HepG2 (cell line): ENCODE measurements around the gene RBSN. TPM values are rescaled to one million over a fixed set of nuclear protein-coding genes. Genes with fewer than 3 reads are reported as not detected.

Source experiments
- ATAC-seq: fragments of 200-7000 bp; cut with Tn5 transposase; 3 replicates; pipeline ENCODE4 v1.9.1; 2020; ENCODE audit warnings: mild to moderate bottlenecking, moderate library complexity
- BruUV-seq: library from RNA; stranded (reverse); fragments of 400-500 nt; replicated peaks from 2 replicates; lab custom pipeline; 2021; lab: Mats Ljungman, UMichigan
- CTCF ChIA-PET: fragments of 300-600 bp; formaldehyde crosslinking; extraction: SDS; loops from one replicate; lab custom pipeline; 2021; ENCODE audit warnings: low total read pairs, inconsistent platforms, low intra/inter-chr PET ratio; lab: Yijun Ruan, JAX
- POLR2A ChIA-PET: fragments of 350-600 bp; sonication (Branson Sonifier 250); formaldehyde crosslinking; loops from one replicate; lab custom pipeline; 2020; ENCODE audit warnings: antibody characterized with exemption, inconsistent platforms; lab: Yijun Ruan, JAX
- DNase-seq: peaks from one replicate; pipeline ENCODE4 v3.0.0-alpha.2; 2015; ENCODE audit warnings: low spot score
- FAIRE-seq: peaks from 3 replicates; lab custom pipeline; 2011; peaks lifted over from hg19 to GRCh38; lab: Jason Lieb, UNC
- H2AFZ ChIP-seq: one replicate; pipeline ENCODE4 v1.6.1; 2011; ENCODE audit warnings: low read length, inconsistent platforms
- H3K27ac ChIP-seq: fragments of 300-600 bp; 3 replicates; pipeline ENCODE4 v1.8.0; 2011; ENCODE audit warnings: mixed run types, mild to moderate bottlenecking, mixed read lengths, low read length, inconsistent platforms; ENCODE audit not compliant: insufficient read depth; ENCODE audit errors: extremely low read length
- H3K27me3 ChIP-seq, 2 experiments: fragments of 200-600 bp in 1 of 2; 2 replicates in 1 of 2; 3 replicates in 1 of 2; pipeline versions ENCODE4 v1.6.0 to v1.8.0; 2011; ENCODE audit warnings: low read length in 2 of 2, mild to moderate bottlenecking in 2 of 2, moderate library complexity in 2 of 2, inconsistent platforms in 1 of 2; ENCODE audit not compliant: insufficient read depth in 2 of 2, control insufficient read depth in 1 of 2
- H3K36me3 ChIP-seq, 2 experiments: fragments of 200-600 bp in 1 of 2; replicated peaks in 1 of 2; 2 replicates in 1 of 2; 3 replicates in 1 of 2; pipeline versions ENCODE4 v1.5.1 to v1.8.0; 2011; ENCODE audit warnings: low read length in 2 of 2, inconsistent platforms in 1 of 2; ENCODE audit not compliant: insufficient read depth in 2 of 2, control insufficient read depth in 1 of 2
- H3K4me1 ChIP-seq: 2 replicates; pipeline ENCODE4 v1.5.1; 2012; ENCODE audit warnings: low read length, inconsistent platforms; ENCODE audit not compliant: insufficient read depth
- H3K4me2 ChIP-seq: 2 replicates; pipeline ENCODE4 v1.6.0; 2011; ENCODE audit warnings: low read depth, low read length, inconsistent platforms
- H3K4me3 ChIP-seq, 3 experiments: fragments of 200-600 bp in 1 of 3; sonication (generic), shearing (Covaris generic) in 1 of 3; replicated peaks in 1 of 3; 2 replicates each; pipeline ENCODE4 v1.5.1; 2011 to 2016; ENCODE audit warnings: low read length in 3 of 3, inconsistent platforms in 2 of 3, low read depth in 2 of 3, mild to moderate bottlenecking in 2 of 3, control low read depth in 1 of 3, mixed read lengths in 1 of 3; ENCODE audit not compliant: insufficient read depth in 1 of 3
- H3K79me2 ChIP-seq: one replicate; pipeline ENCODE4 v1.6.1; 2011; ENCODE audit warnings: low read length, inconsistent platforms; ENCODE audit not compliant: insufficient read depth
- H3K9ac ChIP-seq: 2 replicates; pipeline ENCODE4 v1.6.0; 2011; ENCODE audit warnings: mild to moderate bottlenecking, low read depth, low read length, inconsistent platforms; ENCODE audit not compliant: insufficient read depth
- H3K9me3 ChIP-seq: 2 replicates; pipeline ENCODE4 v1.5.1; 2012; ENCODE audit warnings: mild to moderate bottlenecking, low read length
- H4K20me1 ChIP-seq: 2 replicates; pipeline ENCODE4 v1.6.0; 2011; ENCODE audit warnings: inconsistent platforms, mild to moderate bottlenecking, low read length, moderate library complexity; ENCODE audit not compliant: insufficient read depth
- CENPT ChIP-seq: sonication (generic); formaldehyde crosslinking; IDR thresholded peaks from 2 replicates; pipeline ENCODE4 v1.8.0; 2022; ENCODE audit warnings: low read depth, mild to moderate bottlenecking, moderate library complexity, missing genetic modification reagents
- CTCF ChIP-seq: sonication (generic); formaldehyde crosslinking; IDR thresholded peaks from 2 replicates; pipeline ENCODE4 v1.5.0; 2020; ENCODE audit warnings: mild to moderate bottlenecking, missing genetic modification reagents, moderate library complexity
- MEIS1 ChIP-seq: sonication (generic); formaldehyde crosslinking; IDR thresholded peaks from 2 replicates; pipeline ENCODE4 v1.9.0; 2021; ENCODE audit warnings: mild to moderate bottlenecking, missing genetic modification reagents, moderate library complexity, borderline replicate concordance
- MXD1 ChIP-seq: sonication (generic); formaldehyde crosslinking; IDR thresholded peaks from 2 replicates; pipeline ENCODE4 v1.4.0; 2020; ENCODE audit warnings: mild to moderate bottlenecking, missing genetic modification reagents
- NKX3-1 ChIP-seq: sonication (generic); formaldehyde crosslinking; IDR thresholded peaks from 2 replicates; pipeline ENCODE4 v1.5.0; 2020; ENCODE audit warnings: missing genetic modification reagents
- RCOR2 ChIP-seq: IDR thresholded peaks from 2 replicates; pipeline ENCODE4 v1.6.1; 2016; ENCODE audit warnings: missing biosample characterization, missing genetic modification reagents
- TFDP1 ChIP-seq: IDR thresholded peaks from 2 replicates; pipeline ENCODE4 v1.6.1; 2016; ENCODE audit warnings: missing compliant biosample characterization, missing genetic modification reagents, borderline replicate concordance
- TMF1 ChIP-seq: sonication (generic); formaldehyde crosslinking; IDR thresholded peaks from 2 replicates; pipeline ENCODE4 v1.8.1; 2022; ENCODE audit warnings: low read depth, missing genetic modification reagents
- ZBTB21 ChIP-seq: sonication (generic); formaldehyde crosslinking; IDR thresholded peaks from 2 replicates; pipeline ENCODE4 v1.4.0; 2020; ENCODE audit warnings: missing genetic modification reagents
- ZBTB46 ChIP-seq: sonication (generic); formaldehyde crosslinking; IDR thresholded peaks from 2 replicates; pipeline ENCODE4 v1.4.0; 2020; ENCODE audit warnings: mild to moderate bottlenecking, missing genetic modification reagents, borderline replicate concordance
- ZFY ChIP-seq: sonication (generic); formaldehyde crosslinking; IDR thresholded peaks from 2 replicates; pipeline ENCODE4 v1.4.0; 2020; ENCODE audit warnings: missing genetic modification reagents
- ZNF260 ChIP-seq: sonication (generic); formaldehyde crosslinking; IDR thresholded peaks from 2 replicates; pipeline ENCODE4 v1.4.0; 2020; ENCODE audit warnings: missing genetic modification reagents, low read depth, mild to moderate bottlenecking, borderline replicate concordance
- ZNF644 ChIP-seq: IDR thresholded peaks from 2 replicates; pipeline ENCODE4 v1.6.1; 2016; ENCODE audit warnings: low read depth
- in situ Hi-C: cut with HindIII; loops from 2 replicates; pipeline ENCODE4 v1.10.0; 2017; ENCODE audit warnings: low pct_unique_long_range_greater_than_20kb; ENCODE audit not compliant: extremely low pct_ligation_motif_present
- intact Hi-C: fragments of 100-400 bp; cut with micrococcal nuclease; formaldehyde crosslinking; loops from one replicate; pipeline ENCODE4 v1.10.0; 2022; ENCODE audit not compliant: unreplicated experiment
- polyA plus RNA-seq, 8 experiments: library from polyadenylated mRNA; depleted of rRNA in 3 of 8; stranded (reverse) in 7 of 8; unstranded in 1 of 8; fragments of >200 nt; fragmentation: Illumina TruSeq in 4 of 8; extraction: Trizol in 4 of 8; gene quantifications; 2 replicates each; pipeline versions ENCODE4 v1.2.1 to v1.2.3, GENCODE V29; 2011 to 2016; ENCODE audit warnings: low read depth in 4 of 8, missing spikeins in 1 of 8, mixed read lengths in 1 of 8; ENCODE audit not compliant: insufficient read depth in 1 of 8
- total RNA-seq, 5 experiments: library from RNA; depleted of rRNA; stranded (reverse); fragments of >200 nt; fragmentation: Illumina TruSeq; extraction: Trizol; gene quantifications; 2 replicates each; pipeline ENCODE4 v1.2.3, GENCODE V29; 2016; ENCODE audit warnings: low read depth in 1 of 5

Gene RBSN
- total and polyA plus RNA-seq, 2 of the 13 experiments (the other 11 are each of a cell fraction or from before 2014, with no cell fraction given) = 7.9 to 11.8 TPM

GRCh38 chr3:15029625-15030024 is 69.3 kb downstream of the RBSN start:
- H3K9ac ChIP-seq = no peak overlapping the region
- H3K36me3 ChIP-seq = peaks cover 25 to 65% of the 10 kb centered on the region in 2 experiments
- in situ Hi-C loops = no loop called here
- H3K4me2 ChIP-seq = no peak overlapping the region
- FAIRE-seq (no peak), DNase-seq (no peak), ATAC-seq (no peak)
- H3K27me3 ChIP-seq = no peaks in the 10 kb centered on the region
- BruUV-seq = no TSS peak
- no peaks in the 10 kb centered on the region for H3K9me3 ChIP-seq
- no peak overlapping the region for H3K27ac ChIP-seq
- H3K79me2 ChIP-seq = no peaks in the 10 kb centered on the region
- CTCF ChIA-PET = no interaction called here
- no peaks in the 10 kb centered on the region for H3K4me1 ChIP-seq
- TF ChIP-seq MEIS1 (no peak), CTCF (CRISPR knock-in tag) (no peak), ZFY (CRISPR knock-in tag) (no peak), ZBTB46 (CRISPR knock-in tag) (no peak), TMF1 (no peak), MXD1 (CRISPR knock-in tag) (no peak), ZNF260 (CRISPR knock-in tag) (no peak), NKX3-1 (CRISPR knock-in tag) (no peak), ZBTB21 (CRISPR knock-in tag) (no peak), CENPT (CRISPR knock-in tag) (no peak), TFDP1 (no peak), ZNF644 (CRISPR knock-in tag) (no peak), RCOR2 (CRISPR knock-in tag) (no peak)
- no peaks in the 10 kb centered on the region for H4K20me1 ChIP-seq
- no peak overlapping the region for H2AFZ ChIP-seq
- H3K4me3 ChIP-seq = no peak overlapping the region
- POLR2A ChIA-PET = no interaction called here
- intact Hi-C loops = no loop called here
